SK-N-SH (cell line): ENCODE results near the gene PDHA2. TPM values are rescaled to one million over a fixed set of nuclear protein-coding genes. Genes with fewer than 3 reads are reported as not detected.

Experiments used
- CTCF ChIA-PET: fragments of 300-600, 350-600 bp; formaldehyde crosslinking; extraction: SDS; loops from one replicate; lab custom pipeline; 2021; lab: Yijun Ruan, JAX
- POLR2A ChIA-PET: fragments of 350-600 bp; sonication (Branson Sonifier 250); formaldehyde crosslinking; extraction: SDS; loops from one replicate; lab custom pipeline; 2020; ENCODE audit warnings: antibody characterized with exemption, inconsistent platforms; lab: Yijun Ruan, JAX
- DNase-seq: peaks from one replicate; pipeline ENCODE4 v3.0.0; 2012
- H2AFZ ChIP-seq: fragments of 200-600 bp; sonication (generic); 2 replicates; pipeline ENCODE4 v1.8.1; 2016; ENCODE audit warnings: antibody characterized with exemption, mild to moderate bottlenecking, low read depth
- H3F3A ChIP-seq: fragments of 200-600 bp; sonication (generic); replicated peaks from 2 replicates; pipeline ENCODE3; 2016; ENCODE audit warnings: antibody characterized with exemption, mild to moderate bottlenecking; ENCODE audit not compliant: insufficient read depth
- H3K27ac ChIP-seq, 2 experiments: fragments of 200-500 bp in 1 of 2; fragments of 200-600 bp in 1 of 2; sonication (Bioruptor generic) in 1 of 2; sonication (generic), shearing (Covaris generic) in 1 of 2; 2 replicates each; pipeline versions ENCODE4 v1.5.1 to v1.6.1; 2014 to 2016; ENCODE audit warnings: low read depth in 2 of 2, inconsistent platforms in 1 of 2, low read length in 1 of 2, mild to moderate bottlenecking in 1 of 2, mixed read lengths in 1 of 2
- H3K27me3 ChIP-seq: fragments of 200-600 bp; sonication (generic), shearing (Covaris generic); 2 replicates; pipeline ENCODE4 v1.6.1; 2016; ENCODE audit warnings: mixed run types; ENCODE audit not compliant: insufficient read depth
- H3K36me3 ChIP-seq, 2 experiments: fragments of 200-500 bp in 1 of 2; fragments of 200-600 bp in 1 of 2; sonication (Bioruptor generic) in 1 of 2; sonication (generic) in 1 of 2; replicated peaks in 1 of 2; 2 replicates each; pipeline versions ENCODE3 to v1.5.1; 2014 to 2016; ENCODE audit warnings: low read length in 1 of 2, mild to moderate bottlenecking in 1 of 2; ENCODE audit not compliant: insufficient read depth in 2 of 2, control insufficient read depth in 1 of 2
- H3K4me1 ChIP-seq, 2 experiments: fragments of 200-500 bp in 1 of 2; fragments of 200-600 bp in 1 of 2; sonication (Bioruptor generic) in 1 of 2; sonication (generic), shearing (Covaris generic) in 1 of 2; 2 replicates each; pipeline versions ENCODE4 v1.5.1 to v1.6.1; 2014 to 2016; ENCODE audit warnings: low read depth in 1 of 2, low read length in 1 of 2, mixed run types in 1 of 2; ENCODE audit not compliant: insufficient read depth in 2 of 2, control insufficient read depth in 1 of 2
- H3K4me2 ChIP-seq: fragments of 200-600 bp; sonication (generic), shearing (Covaris generic); 2 replicates; pipeline ENCODE4 v1.6.1; 2017; ENCODE audit warnings: mixed run types
- H3K4me3 ChIP-seq, 2 experiments: fragments of 200-500 bp in 1 of 2; fragments of 200-600 bp in 1 of 2; sonication (Bioruptor generic) in 1 of 2; sonication (generic), shearing (Covaris generic) in 1 of 2; 2 replicates each; pipeline versions ENCODE4 v1.5.1 to v1.8.1; 2014 to 2016; ENCODE audit warnings: low read depth in 2 of 2, inconsistent platforms in 1 of 2, low read length in 1 of 2, mild to moderate bottlenecking in 1 of 2, mixed read lengths in 1 of 2, moderate library complexity in 1 of 2
- H3K79me2 ChIP-seq: fragments of 200-600 bp; sonication (generic); 2 replicates; pipeline ENCODE4 v1.8.1; 2017; ENCODE audit warnings: mild to moderate bottlenecking; ENCODE audit not compliant: insufficient read depth
- H3K9ac ChIP-seq: fragments of 200-600 bp; sonication (generic); 2 replicates; pipeline ENCODE4 v1.6.1; 2017; ENCODE audit warnings: mixed run types
- H3K9me2 ChIP-seq: fragments of 200-600 bp; sonication (generic); 2 replicates; pipeline ENCODE4 v1.6.1; 2017; ENCODE audit warnings: mixed run types
- H3K9me3 ChIP-seq: fragments of 200-600 bp; sonication (generic); 2 replicates; pipeline ENCODE4 v1.6.1; 2017; ENCODE audit warnings: mixed run types, mild to moderate bottlenecking, moderate library complexity
- H4K20me1 ChIP-seq: fragments of 200-600 bp; sonication (generic); 2 replicates; pipeline ENCODE4 v1.6.1; 2017; ENCODE audit warnings: mild to moderate bottlenecking, mixed run types; ENCODE audit not compliant: insufficient read depth
- CHD2 ChIP-seq: fragments of 150-350 bp; IDR thresholded peaks from 2 replicates; pipeline ENCODE4 v1.6.1; 2018; ENCODE audit warnings: low read length; ENCODE audit not compliant: partially characterized antibody
- CTCF ChIP-seq: fragments of 200-600 bp; sonication (generic); IDR thresholded peaks from 2 replicates; pipeline ENCODE4 v1.6.1; 2017; ENCODE audit warnings: antibody characterized with exemption, mild to moderate bottlenecking, moderate library complexity
- FOXJ3 ChIP-seq: sonication (generic); formaldehyde crosslinking; IDR thresholded peaks from 2 replicates; pipeline ENCODE4 v1.5.1; 2020; ENCODE audit warnings: mild to moderate bottlenecking, missing genetic modification reagents
- FOXM1 ChIP-seq: IDR thresholded peaks from 2 replicates; pipeline ENCODE4 v1.4.0; 2012; ENCODE audit warnings: low read depth, mild to moderate bottlenecking
- GABPA ChIP-seq: IDR thresholded peaks from 2 replicates; pipeline ENCODE4 v1.4.0; 2012; ENCODE audit warnings: low read depth, mild to moderate bottlenecking
- GATA2 ChIP-seq: sonication (generic); formaldehyde crosslinking; IDR thresholded peaks from 2 replicates; pipeline ENCODE4 v1.5.0; 2020; ENCODE audit warnings: mild to moderate bottlenecking, missing genetic modification reagents
- NFIC ChIP-seq: IDR thresholded peaks from 2 replicates; pipeline ENCODE4 v1.4.0; 2012; ENCODE audit warnings: borderline replicate concordance
- POLR2AphosphoS5 ChIP-seq: IDR thresholded peaks from 2 replicates; pipeline ENCODE4 v1.6.1; 2012; ENCODE audit warnings: low read depth, low read length
- RAD21 ChIP-seq: IDR thresholded peaks from 2 replicates; pipeline ENCODE4 v1.6.1; 2012; ENCODE audit warnings: mild to moderate bottlenecking, low read length
- TCF12 ChIP-seq: IDR thresholded peaks from 2 replicates; pipeline ENCODE4 v1.4.0; 2012
- WGBS: methylation state at CpG from one replicate; pipeline ENCODE4 v1.1.6; 2017; ENCODE audit warnings: low lambda C conversion rate; 5-methylcytosine and 5-hydroxymethylcytosine counted together
- polyA plus RNA-seq, 3 experiments: library from polyadenylated mRNA; depleted of rRNA; stranded (reverse); fragments of >200 nt; gene quantifications; 2 replicates each; pipeline ENCODE4 v1.2.3, GENCODE V29; 2012
- TF ChIP-seq, protein P1 (sequence below): IDR thresholded peaks from 2 replicates; pipeline ENCODE4; 2012
- TF ChIP-seq, protein P2 (sequence below): fragments of 150-350 bp; IDR thresholded peaks from 2 replicates; pipeline ENCODE4 v1.6.1; 2017; ENCODE audit warnings: antibody characterized with exemption, low read length, low read depth, borderline replicate concordance

The PDHA2 gene
- polyA plus RNA-seq, 1 of the 3 experiments (the other 2 are of a cell fraction) = not detected

GRCh38 chr4:95833711-95834194 is 6.1 kb upstream of the PDHA2 start:
- no peak overlapping the region for H3K9ac ChIP-seq
- H4K20me1 ChIP-seq = no peaks in the 10 kb centered on the region
- CTCF ChIA-PET = interaction anchor here (1.0 kb wide), 1 partner anchor 8 kb away, joined by 4 read pairs; no protein-coding TSS in a partner anchor
- peak; percentile 25 for DNase-seq
- H3K4me2 ChIP-seq = no peak overlapping the region
- H2AFZ ChIP-seq = no peak overlapping the region
- H3K9me3 ChIP-seq = no peaks in the 10 kb centered on the region
- H3K9me2 ChIP-seq = no peaks in the 10 kb centered on the region
- H3K27me3 ChIP-seq = no peaks in the 10 kb centered on the region
- POLR2A ChIA-PET = no interaction called here
- H3K4me1 ChIP-seq = peaks cover 0 to 16% of the 10 kb centered on the region in 2 experiments; a peak in 2 of 4 replicates
- no peaks in the 10 kb centered on the region for H3K79me2 ChIP-seq
- H3F3A ChIP-seq = no peaks in the 10 kb centered on the region
- no peak for TF ChIP-seq CHD2
- TF ChIP-seq GABPA = no peak
- TF ChIP-seq, protein P1, sequence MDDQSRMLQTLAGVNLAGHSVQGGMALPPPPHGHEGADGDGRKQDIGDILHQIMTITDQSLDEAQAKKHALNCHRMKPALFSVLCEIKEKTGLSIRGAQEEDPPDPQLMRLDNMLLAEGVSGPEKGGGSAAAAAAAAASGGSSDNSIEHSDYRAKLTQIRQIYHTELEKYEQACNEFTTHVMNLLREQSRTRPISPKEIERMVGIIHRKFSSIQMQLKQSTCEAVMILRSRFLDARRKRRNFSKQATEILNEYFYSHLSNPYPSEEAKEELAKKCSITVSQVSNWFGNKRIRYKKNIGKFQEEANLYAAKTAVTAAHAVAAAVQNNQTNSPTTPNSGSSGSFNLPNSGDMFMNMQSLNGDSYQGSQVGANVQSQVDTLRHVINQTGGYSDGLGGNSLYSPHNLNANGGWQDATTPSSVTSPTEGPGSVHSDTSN = peak; percentile 4; the same call in 1 of the 2 replicates
- no peak for TF ChIP-seq FOXM1
- TF ChIP-seq GATA2 (CRISPR knock-in tag) = peak; percentile 45; the same call in 1 of the 2 replicates
- peak; percentile 17; the same call in 1 of the 2 replicates for TF ChIP-seq POLR2AphosphoS5
- TF ChIP-seq FOXJ3 (CRISPR knock-in tag) = no peak
- peak; percentile 72 for TF ChIP-seq TCF12
- TF ChIP-seq NFIC = no peak; the same call in 1 of the 2 replicates
- TF ChIP-seq, protein P2, sequence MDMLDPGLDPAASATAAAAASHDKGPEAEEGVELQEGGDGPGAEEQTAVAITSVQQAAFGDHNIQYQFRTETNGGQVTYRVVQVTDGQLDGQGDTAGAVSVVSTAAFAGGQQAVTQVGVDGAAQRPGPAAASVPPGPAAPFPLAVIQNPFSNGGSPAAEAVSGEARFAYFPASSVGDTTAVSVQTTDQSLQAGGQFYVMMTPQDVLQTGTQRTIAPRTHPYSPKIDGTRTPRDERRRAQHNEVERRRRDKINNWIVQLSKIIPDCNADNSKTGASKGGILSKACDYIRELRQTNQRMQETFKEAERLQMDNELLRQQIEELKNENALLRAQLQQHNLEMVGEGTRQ = no peak
- TF ChIP-seq, all 33 proteins: peak for 4
- Histone ChIP-seq H3K27ac (peak overlapping the region in 1 of 2 experiments; percentile 81; a peak in 2 of 4 replicates), H3K4me3 (no peak overlapping the region), H3K36me3 (no peaks in the 10 kb centered on the region)

- ChIA-PET CTCF (interaction anchor here (1.6 kb wide), 1 partner anchor 14 kb away, joined by 3 read pairs; no protein-coding TSS in a partner anchor), POLR2A (no interaction called here)
- Histone ChIP-seq H3K36me3 (no peaks in the 10 kb centered on the region), H3K9ac (no peak overlapping the region), H3K4me1 (peaks cover 0 to 16% of the 10 kb centered on the region in 2 experiments; a peak in 2 of 4 replicates), H2AFZ (no peak overlapping the region), H3K27me3 (no peaks in the 10 kb centered on the region), H3K4me3 (no peak overlapping the region), H3F3A (no peaks in the 10 kb centered on the region), H3K27ac (no peak overlapping the region), H3K79me2 (no peaks in the 10 kb centered on the region), H3K9me3 (no peaks in the 10 kb centered on the region), H4K20me1 (no peaks in the 10 kb centered on the region), H3K4me2 (no peak overlapping the region), H3K9me2 (no peaks in the 10 kb centered on the region)
- peak; percentile 20 for DNase-seq
- TF ChIP-seq CTCF (peak; percentile 39), FOXJ3 (CRISPR knock-in tag) (no peak), RAD21 (peak; percentile 32; the same call in 1 of the 2 replicates), NFIC (0 out of 2 replicates have a peak, but pooled peaks have one; percentile 12)
- 84% methylated on average over 3 of the region's 3 CpGs for WGBS
Measured at GRCh38 chr4:95835672-95836071, 4.2 kb upstream of the PDHA2 start.
